Smooth muscle cell (in vitro differentiated cells): ENCODE results near the gene SCAI. TPM values are rescaled to one million over a fixed set of nuclear protein-coding genes. Genes with fewer than 3 reads are reported as not detected.
"Not testable (repeated sequence)": the region's sequence is repeated elsewhere in the genome, so short reads cannot be mapped to it uniquely, and the experiment has no call there.

Experiments used
- DNase-seq: peaks from one replicate; lab custom pipeline; 2025; ENCODE audit not compliant: unreplicated experiment; lab: John Stamatoyannopoulos, UW
- H2AFZ ChIP-seq: fragments of 200-600 bp; sonication (generic); 2 replicates; pipeline ENCODE4 v1.6.0; 2016; ENCODE audit warnings: antibody characterized with exemption, low read depth, mild to moderate bottlenecking
- H3F3A ChIP-seq: fragments of 200-600 bp; sonication (generic); 2 replicates; pipeline ENCODE4 v1.6.0; 2017; ENCODE audit warnings: antibody characterized with exemption, low read depth
- H3K27ac ChIP-seq: fragments of 200-600 bp; sonication (generic); 2 replicates; pipeline ENCODE4 v1.5.1; 2016; ENCODE audit warnings: low read depth, mild to moderate bottlenecking
- H3K27me3 ChIP-seq: fragments of 200-600 bp; sonication (generic); 2 replicates; pipeline ENCODE4 v1.6.1; 2016; ENCODE audit warnings: low read depth, mild to moderate bottlenecking
- H3K36me3 ChIP-seq: fragments of 200-600 bp; sonication (generic); 2 replicates; pipeline ENCODE4 v1.5.1; 2016; ENCODE audit warnings: low read depth
- H3K4me1 ChIP-seq: fragments of 200-600 bp; sonication (generic); 2 replicates; pipeline ENCODE4 v1.5.1; 2016; ENCODE audit warnings: low read depth
- H3K4me2 ChIP-seq: fragments of 200-600 bp; sonication (generic); 2 replicates; pipeline ENCODE4 v1.6.0; 2016; ENCODE audit warnings: mild to moderate bottlenecking
- H3K4me3 ChIP-seq: fragments of 200-600 bp; sonication (generic); 2 replicates; pipeline ENCODE4 v1.5.1; 2016; ENCODE audit warnings: mild to moderate bottlenecking
- H3K79me2 ChIP-seq: fragments of 200-600 bp; sonication (generic); 2 replicates; pipeline ENCODE4 v1.6.0; 2016; ENCODE audit warnings: low read depth, mild to moderate bottlenecking
- H3K9ac ChIP-seq: fragments of 200-600 bp; sonication (generic); 2 replicates; pipeline ENCODE4 v1.6.0; 2016; ENCODE audit warnings: low read depth
- H3K9me3 ChIP-seq: fragments of 200-600 bp; sonication (generic); replicated peaks from 2 replicates; pipeline ENCODE4 v1.5.1; 2016; ENCODE audit warnings: low read depth
- H4K20me1 ChIP-seq: fragments of 200-600 bp; sonication (generic); 2 replicates; pipeline ENCODE4 v1.6.0; 2016; ENCODE audit warnings: low read depth
- CTCF ChIP-seq: fragments of 200-600 bp; sonication (generic); IDR thresholded peaks from 2 replicates; pipeline ENCODE4 v1.5.1; 2017; ENCODE audit warnings: borderline replicate concordance, mild to moderate bottlenecking, antibody characterized with exemption; ENCODE audit not compliant: insufficient read depth, poor library complexity, severe bottlenecking
- WGBS: methylation state at CpG from one replicate; pipeline ENCODE4 v1.1.7; 2016; ENCODE audit warnings: low lambda C conversion rate; 5-methylcytosine and 5-hydroxymethylcytosine counted together
- polyA plus RNA-seq: library from polyadenylated mRNA; unstranded; fragments of >200 nt; fragmentation: Nextera tagmentation; extraction: Ambion mirVana; gene quantifications from 2 replicates; pipeline ENCODE4 v1.2.1, GENCODE V29; 2016
- total RNA-seq: library from RNA; depleted of rRNA; stranded (reverse); fragments of >200 nt; gene quantifications from 2 replicates; pipeline ENCODE4 v1.2.3, GENCODE V29; 2014

Gene SCAI
- total and polyA plus RNA-seq, 2 experiments from 2014 or later, result 0.81 to 8.4 TPM

DNA sequence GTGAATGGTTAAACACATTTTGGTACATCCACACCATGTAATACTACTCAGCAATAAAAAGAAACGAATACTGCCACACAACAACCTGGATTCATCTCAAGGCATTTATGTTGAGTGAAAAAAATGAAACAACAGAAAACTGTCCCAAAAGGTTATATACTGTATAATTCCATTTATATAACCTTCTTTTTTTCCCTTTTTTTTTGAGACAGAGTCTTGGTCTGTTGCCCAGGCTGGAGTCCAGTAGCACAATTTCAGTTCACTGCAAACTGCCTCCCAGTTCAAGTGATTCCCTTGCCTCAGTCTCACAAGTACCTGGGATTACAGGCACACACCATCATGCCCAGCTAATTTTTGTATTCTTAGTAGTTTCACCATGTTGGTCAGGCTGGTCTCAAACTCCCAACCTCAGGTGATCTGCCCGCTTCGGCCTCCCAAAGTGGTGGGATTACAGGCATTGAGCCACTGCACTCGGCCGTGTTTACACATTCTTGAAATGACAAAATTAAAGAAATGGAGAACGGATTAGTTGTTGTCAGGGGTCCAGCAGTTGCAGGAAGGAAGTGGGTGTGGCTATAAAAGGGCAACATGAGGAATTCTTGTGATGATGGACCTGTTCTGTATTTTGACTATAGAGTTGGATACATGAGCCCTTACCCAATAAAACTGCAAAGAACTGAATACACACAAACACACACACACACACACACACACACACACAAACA, 28.9 kb upstream of the SCAI start:
- whole genome bisulfite sequencing, result 79% methylated on average over 6 of the region's 6 CpGs
- Histone ChIP-seq H2AFZ (no peak overlapping the region), H3K79me2 (peaks cover 64% of the 10 kb centered on the region), H3K27ac (no peak overlapping the region), H3F3A (no peaks in the 10 kb centered on the region), H3K27me3 (no peaks in the 10 kb centered on the region), H3K4me3 (no peak overlapping the region), H3K4me1 (no peaks in the 10 kb centered on the region), H3K4me2 (no peak overlapping the region), H3K36me3 (peaks cover 9% of the 10 kb centered on the region), H3K9ac (no peak overlapping the region), H4K20me1 (peaks cover 70% of the 10 kb centered on the region), H3K9me3 (no peaks in the 10 kb centered on the region)
- no peak for TF ChIP-seq CTCF
- DNase-seq, result no peak

- Histone ChIP-seq H3K4me1 (no peaks in the 10 kb centered on the region), H3K79me2 (peaks cover 54% of the 10 kb centered on the region), H3K9ac (no peak overlapping the region), H2AFZ (no peak overlapping the region), H3F3A (no peaks in the 10 kb centered on the region), H3K27ac (no peak overlapping the region), H3K9me3 (no peaks in the 10 kb centered on the region), H3K4me2 (no peak overlapping the region), H3K4me3 (no peak overlapping the region), H4K20me1 (peaks cover 71% of the 10 kb centered on the region), H3K36me3 (peaks cover 9% of the 10 kb centered on the region), H3K27me3 (no peaks in the 10 kb centered on the region)
- no peak for TF ChIP-seq CTCF
- DNase-seq, result no peak
These were observed 26.6 kb upstream of the SCAI start for GRCh38 chr9:125169895-125170294.

DNA sequence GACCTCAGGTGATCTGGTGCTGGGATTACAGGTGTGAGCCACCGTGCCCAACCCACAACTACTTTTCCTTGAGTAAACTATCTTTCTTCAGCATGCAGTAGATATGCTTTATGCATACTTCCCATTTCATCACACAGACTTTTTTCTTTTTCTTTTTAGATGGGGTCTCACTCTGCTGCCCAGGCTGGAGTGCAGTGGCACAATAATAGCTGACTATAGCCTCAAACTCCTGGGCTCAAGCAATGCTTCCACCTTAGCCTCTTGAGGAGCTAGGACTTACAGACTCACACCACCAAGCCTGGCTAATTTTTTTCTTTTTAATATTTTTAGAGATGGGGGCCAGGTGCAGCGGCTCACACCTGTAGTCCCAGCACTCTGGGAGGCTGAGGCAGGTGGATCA, 23.4 kb upstream of the SCAI start:
- no peak for TF ChIP-seq CTCF
- Histone ChIP-seq H3K36me3 (peaks cover 9% of the 10 kb centered on the region), H3K4me2 (no peak overlapping the region), H3K79me2 (peaks cover 33% of the 10 kb centered on the region), H3K27ac (no peak overlapping the region), H3K27me3 (no peaks in the 10 kb centered on the region), H3K4me3 (no peak overlapping the region), H3K9me3 (no peaks in the 10 kb centered on the region), H4K20me1 (peaks cover 55% of the 10 kb centered on the region), H3K4me1 (no peaks in the 10 kb centered on the region), H3F3A (no peaks in the 10 kb centered on the region), H2AFZ (no peak overlapping the region), H3K9ac (no peak overlapping the region)
- 100% methylated on average over 2 of the region's 2 CpGs for WGBS
- no peak for DNase-seq

DNA sequence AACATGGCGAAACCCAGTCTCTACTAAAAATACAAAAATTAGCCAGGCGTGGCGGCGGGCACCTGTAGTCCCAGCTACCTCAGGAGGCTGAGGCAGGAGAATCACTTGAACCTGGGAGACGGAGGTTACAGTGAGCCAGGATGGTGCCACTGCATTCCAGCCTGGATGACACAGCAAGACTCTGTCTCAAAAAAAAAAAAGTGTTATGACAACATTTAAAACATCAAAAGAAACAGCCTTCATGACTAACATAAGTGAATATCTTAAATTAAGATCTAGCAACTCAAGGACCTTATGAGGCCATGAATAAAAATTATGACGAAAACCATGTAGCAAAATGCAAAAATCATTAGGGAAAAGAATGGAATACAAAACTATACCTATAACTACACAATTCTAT, 19.6 kb upstream of the SCAI start:
- H3K27ac ChIP-seq, H3K4me3 ChIP-seq, H3K27me3 ChIP-seq, H3K36me3 ChIP-seq, H3K4me1 ChIP-seq, H3K4me2 ChIP-seq, DNase-seq, H3F3A ChIP-seq, H3K9ac ChIP-seq, H3K9me3 ChIP-seq, H2AFZ ChIP-seq: not testable (repeated sequence)
- 92% methylated on average over 6 of the region's 6 CpGs for WGBS
- H3K79me2 ChIP-seq, result peaks cover 30% of the 10 kb centered on the region
- peaks cover 61% of the 10 kb centered on the region for H4K20me1 ChIP-seq
